IPS DF 6.9 (cell line): ENCODE measurements around the gene HHAT.
"Not testable (repeated sequence)": the region's sequence is repeated elsewhere in the genome, so short reads cannot be mapped to it uniquely, and the experiment has no call there.

Experiments used
- DNase-seq: peaks from one replicate; pipeline ENCODE4 v3.0.0-alpha.2; 2013; ENCODE audit warnings: low read depth, low spot score
- H3K27ac ChIP-seq: one replicate; pipeline ENCODE4 v1.5.1; 2013; ENCODE audit warnings: low read length, control low read depth
- H3K27me3 ChIP-seq: 2 replicates; pipeline ENCODE4 v1.6.1; 2013; ENCODE audit warnings: mild to moderate bottlenecking, low read length; ENCODE audit not compliant: control insufficient read depth, insufficient read depth
- H3K36me3 ChIP-seq: 2 replicates; pipeline ENCODE4 v1.6.1; 2013; ENCODE audit warnings: low read length; ENCODE audit not compliant: control insufficient read depth, insufficient read depth
- H3K4me1 ChIP-seq: 2 replicates; pipeline ENCODE4 v1.6.1; 2013; ENCODE audit warnings: low read length; ENCODE audit not compliant: control insufficient read depth, insufficient read depth
- H3K4me3 ChIP-seq: 2 replicates; pipeline ENCODE4 v1.5.1; 2013; ENCODE audit warnings: mild to moderate bottlenecking, low read length
- H3K9me3 ChIP-seq: 2 replicates; pipeline ENCODE4 v1.6.1; 2013; ENCODE audit warnings: low read length, inconsistent platforms; ENCODE audit not compliant: control insufficient read depth, insufficient read depth
- WGBS: extraction: QIAGEN DNeasy Blood & Tissue Kit; methylation state at CpG from one replicate; pipeline ENCODE4 v1.1.7; 2013; ENCODE audit warnings: mixed read lengths, missing lambda C conversion rate; ENCODE audit not compliant: insufficient read length, insufficient coverage; 5-methylcytosine and 5-hydroxymethylcytosine counted together

HHAT gene

GRCh38 chr1:210352575-210352974, 23.9 kb downstream of the HHAT start:
- no peaks in the 10 kb centered on the region for H3K9me3 ChIP-seq
- no peak overlapping the region for H3K4me3 ChIP-seq
- H3K36me3 ChIP-seq = no peaks in the 10 kb centered on the region
- H3K27me3 ChIP-seq = no peaks in the 10 kb centered on the region
- WGBS = no CpG with 5 or more reads among the region's 4 CpGs
- no peak overlapping the region for H3K27ac ChIP-seq
- H3K4me1 ChIP-seq = no peaks in the 10 kb centered on the region
- DNase-seq = no peak

DNA sequence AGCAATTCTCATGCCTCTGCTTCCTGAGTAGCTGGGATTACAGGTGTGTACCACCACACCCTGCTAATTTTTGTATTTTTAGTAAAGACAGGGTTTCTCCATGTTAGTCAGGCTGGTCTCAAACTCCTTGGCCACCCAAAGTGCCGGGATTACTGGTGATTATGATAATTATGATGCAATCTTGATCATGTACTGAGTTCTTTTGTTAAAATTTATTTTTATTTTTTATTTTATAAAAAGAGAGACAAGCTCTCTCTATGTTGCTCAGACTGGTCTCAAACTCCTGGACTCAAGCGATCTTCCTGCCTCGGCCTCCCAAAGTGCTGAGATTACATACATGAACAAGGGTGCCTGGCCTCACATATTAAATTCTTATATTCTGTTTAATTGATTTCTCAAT, 25.6 kb downstream of the HHAT start:
- no CpG with 5 or more reads among the region's 3 CpGs for WGBS
- not testable (repeated sequence) for H3K9me3 ChIP-seq, DNase-seq

DNA sequence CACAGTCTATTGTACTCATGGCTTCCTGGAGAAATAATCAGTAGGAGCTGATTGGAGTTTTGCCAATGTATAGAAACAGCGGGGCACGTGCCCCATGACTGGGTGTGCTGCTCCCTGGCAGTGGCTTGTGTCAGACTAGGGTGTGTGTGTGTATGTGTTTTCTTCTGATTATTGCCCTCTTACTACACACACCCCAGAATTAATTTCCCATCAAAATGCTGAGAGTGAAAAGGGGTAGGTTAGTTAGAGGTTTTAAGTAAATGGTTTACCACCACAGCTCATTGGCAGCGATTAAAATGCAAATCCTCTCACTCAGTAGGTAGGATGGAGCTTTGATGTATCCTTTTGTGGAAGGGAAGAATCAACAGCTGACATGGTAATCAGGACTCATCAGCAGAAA, 29.9 kb downstream of the HHAT start:
- H3K4me3 ChIP-seq = no peak overlapping the region
- H3K9me3 ChIP-seq = no peaks in the 10 kb centered on the region
- H3K27me3 ChIP-seq = no peaks in the 10 kb centered on the region
- no peaks in the 10 kb centered on the region for H3K36me3 ChIP-seq
- no CpG with 5 or more reads among the region's 3 CpGs for WGBS
- no peak overlapping the region for H3K27ac ChIP-seq
- peaks cover 3% of the 10 kb centered on the region for H3K4me1 ChIP-seq
- no peak for DNase-seq

More for the DNA sequence above, 25.6 kb downstream of the HHAT start:
- H3K27ac ChIP-seq, H3K36me3 ChIP-seq, H3K4me1 ChIP-seq, H3K4me3 ChIP-seq, H3K27me3 ChIP-seq: not testable (repeated sequence)

GRCh38 chr1:210359255-210359654, 30.6 kb downstream of the HHAT start:
- H3K27me3 ChIP-seq = no peaks in the 10 kb centered on the region
- WGBS = no CpG with 5 or more reads among the region's 3 CpGs
- H3K4me1 ChIP-seq = peaks cover 3% of the 10 kb centered on the region
- H3K4me3 ChIP-seq = no peak overlapping the region
- no peaks in the 10 kb centered on the region for H3K36me3 ChIP-seq
- no peaks in the 10 kb centered on the region for H3K9me3 ChIP-seq
- DNase-seq = no peak
- no peak overlapping the region for H3K27ac ChIP-seq

- DNase-seq = no peak
- no CpG with 5 or more reads among the region's 10 CpGs for WGBS
- H3K9me3 ChIP-seq = no peaks in the 10 kb centered on the region
- no peak overlapping the region for H3K4me3 ChIP-seq
- H3K27me3 ChIP-seq = no peaks in the 10 kb centered on the region
- no peak overlapping the region for H3K27ac ChIP-seq
- H3K4me1 ChIP-seq = peaks cover 3% of the 10 kb centered on the region
- no peaks in the 10 kb centered on the region for H3K36me3 ChIP-seq
Observed at GRCh38 chr1:210360852-210361477, 32.3 kb downstream of the HHAT start.

GRCh38 chr1:210361665-210362064, 33.0 kb downstream of the HHAT start:
- Histone ChIP-seq H3K27me3 (no peaks in the 10 kb centered on the region), H3K4me1 (peaks cover 3% of the 10 kb centered on the region), H3K4me3 (no peak overlapping the region), H3K36me3 (no peaks in the 10 kb centered on the region), H3K27ac (no peak overlapping the region), H3K9me3 (no peaks in the 10 kb centered on the region)
- WGBS = no CpG with 5 or more reads among the region's 4 CpGs
- no peak for DNase-seq

GRCh38 chr1:210362526-210362925, 33.8 kb downstream of the HHAT start:
- H3K27ac ChIP-seq = no peak overlapping the region
- WGBS = no CpG with 5 or more reads among the region's 4 CpGs
- H3K27me3 ChIP-seq = no peaks in the 10 kb centered on the region
- peaks cover 3% of the 10 kb centered on the region for H3K4me1 ChIP-seq
- no peaks in the 10 kb centered on the region for H3K9me3 ChIP-seq
- no peak overlapping the region for H3K4me3 ChIP-seq
- no peak for DNase-seq
- no peaks in the 10 kb centered on the region for H3K36me3 ChIP-seq

- Histone ChIP-seq H3K4me1 (peaks cover 3% of the 10 kb centered on the region), H3K27me3 (no peaks in the 10 kb centered on the region), H3K27ac (no peak overlapping the region), H3K4me3 (no peak overlapping the region), H3K36me3 (no peaks in the 10 kb centered on the region), H3K9me3 (no peaks in the 10 kb centered on the region)
- DNase-seq = no peak
- no CpG with 5 or more reads among the region's 6 CpGs for WGBS
Observed at GRCh38 chr1:210363119-210363518, 34.4 kb downstream of the HHAT start.

DNA sequence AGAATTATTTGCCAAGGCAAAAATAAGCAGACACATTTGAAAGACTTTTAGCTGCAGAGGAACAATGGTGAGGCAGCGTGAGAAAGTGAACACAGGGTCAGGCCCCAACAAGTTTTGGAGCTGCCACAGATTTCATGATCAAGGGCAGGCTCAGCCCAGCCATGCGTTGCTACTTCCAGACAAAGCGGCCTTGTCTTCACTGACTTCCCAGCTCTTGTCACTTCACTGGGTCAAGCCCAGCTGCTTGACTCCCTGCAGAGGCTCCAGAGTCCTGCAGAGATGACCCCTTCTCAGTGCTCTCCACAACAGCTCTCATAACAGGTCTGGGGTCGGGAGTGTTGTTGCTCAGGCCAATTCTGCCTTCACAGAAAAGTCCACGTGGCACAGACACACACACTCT, 35.8 kb downstream of the HHAT start:
- no peak overlapping the region for H3K27ac ChIP-seq
- no peak for DNase-seq
- H3K27me3 ChIP-seq = no peaks in the 10 kb centered on the region
- peaks cover 2% of the 10 kb centered on the region for H3K4me1 ChIP-seq
- no peaks in the 10 kb centered on the region for H3K9me3 ChIP-seq
- H3K4me3 ChIP-seq = no peak overlapping the region
- no CpG with 5 or more reads among the region's 5 CpGs for WGBS
- no peaks in the 10 kb centered on the region for H3K36me3 ChIP-seq

GRCh38 chr1:210366767-210367166, 38.1 kb downstream of the HHAT start:
- Histone ChIP-seq H3K36me3 (no peaks in the 10 kb centered on the region), H3K4me3 (no peak overlapping the region), H3K27ac (no peak overlapping the region), H3K27me3 (no peaks in the 10 kb centered on the region), H3K9me3 (no peaks in the 10 kb centered on the region), H3K4me1 (peaks cover 2% of the 10 kb centered on the region)
- no CpG with 5 or more reads among the region's 6 CpGs for WGBS
- DNase-seq = no peak

DNA sequence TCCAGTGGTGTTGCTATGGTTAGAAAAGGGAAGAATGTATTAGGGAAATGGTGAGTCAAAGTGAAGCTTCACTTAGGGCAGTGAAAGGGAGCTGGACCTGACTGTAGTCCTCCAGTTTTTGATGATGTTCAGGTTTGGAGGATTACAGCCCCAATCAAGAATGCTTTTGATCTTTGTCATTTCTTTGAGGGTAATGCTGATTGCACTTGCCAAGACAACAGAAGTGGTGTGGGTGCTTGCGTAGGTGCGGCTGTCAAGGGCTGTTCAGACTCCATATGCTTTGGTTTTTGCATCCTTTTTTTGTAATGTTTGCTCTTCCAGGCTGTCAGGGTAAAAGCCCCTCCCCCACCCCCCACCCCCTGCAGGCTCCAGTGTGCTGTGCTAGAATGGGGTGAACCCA, 38.9 kb downstream of the HHAT start:
- Histone ChIP-seq H3K27ac (no peak overlapping the region), H3K4me3 (no peak overlapping the region), H3K36me3 (no peaks in the 10 kb centered on the region), H3K9me3 (no peaks in the 10 kb centered on the region), H3K27me3 (no peaks in the 10 kb centered on the region), H3K4me1 (peaks cover 2% of the 10 kb centered on the region)
- DNase-seq = no peak
- WGBS = no CpG with 5 or more reads among the region's 2 CpGs
